AG09319 (cell line): ENCODE data around the gene COG3.
A peak's percentile ranks its signal among the peaks of the same experiment; 100 is the strongest.
"Not testable (repeated sequence)": the region's sequence is repeated elsewhere in the genome, so short reads cannot be mapped to it uniquely, and the experiment has no call there.

Experiments used
- DNase-seq: peaks from one replicate; pipeline ENCODE4 v3.0.0-alpha.2; 2010; ENCODE audit warnings: low read depth; ENCODE audit errors: extremely low read depth
- TF ChIP-seq, protein P1 (sequence below): IDR thresholded peaks from 2 replicates; pipeline ENCODE4 v1.5.1; 2011; ENCODE audit warnings: low read depth, mild to moderate bottlenecking, inconsistent platforms, low read length, moderate library complexity

Gene COG3, protein sequence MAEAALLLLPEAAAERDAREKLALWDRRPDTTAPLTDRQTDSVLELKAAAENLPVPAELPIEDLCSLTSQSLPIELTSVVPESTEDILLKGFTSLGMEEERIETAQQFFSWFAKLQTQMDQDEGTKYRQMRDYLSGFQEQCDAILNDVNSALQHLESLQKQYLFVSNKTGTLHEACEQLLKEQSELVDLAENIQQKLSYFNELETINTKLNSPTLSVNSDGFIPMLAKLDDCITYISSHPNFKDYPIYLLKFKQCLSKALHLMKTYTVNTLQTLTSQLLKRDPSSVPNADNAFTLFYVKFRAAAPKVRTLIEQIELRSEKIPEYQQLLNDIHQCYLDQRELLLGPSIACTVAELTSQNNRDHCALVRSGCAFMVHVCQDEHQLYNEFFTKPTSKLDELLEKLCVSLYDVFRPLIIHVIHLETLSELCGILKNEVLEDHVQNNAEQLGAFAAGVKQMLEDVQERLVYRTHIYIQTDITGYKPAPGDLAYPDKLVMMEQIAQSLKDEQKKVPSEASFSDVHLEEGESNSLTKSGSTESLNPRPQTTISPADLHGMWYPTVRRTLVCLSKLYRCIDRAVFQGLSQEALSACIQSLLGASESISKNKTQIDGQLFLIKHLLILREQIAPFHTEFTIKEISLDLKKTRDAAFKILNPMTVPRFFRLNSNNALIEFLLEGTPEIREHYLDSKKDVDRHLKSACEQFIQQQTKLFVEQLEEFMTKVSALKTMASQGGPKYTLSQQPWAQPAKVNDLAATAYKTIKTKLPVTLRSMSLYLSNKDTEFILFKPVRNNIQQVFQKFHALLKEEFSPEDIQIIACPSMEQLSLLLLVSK

DNA sequence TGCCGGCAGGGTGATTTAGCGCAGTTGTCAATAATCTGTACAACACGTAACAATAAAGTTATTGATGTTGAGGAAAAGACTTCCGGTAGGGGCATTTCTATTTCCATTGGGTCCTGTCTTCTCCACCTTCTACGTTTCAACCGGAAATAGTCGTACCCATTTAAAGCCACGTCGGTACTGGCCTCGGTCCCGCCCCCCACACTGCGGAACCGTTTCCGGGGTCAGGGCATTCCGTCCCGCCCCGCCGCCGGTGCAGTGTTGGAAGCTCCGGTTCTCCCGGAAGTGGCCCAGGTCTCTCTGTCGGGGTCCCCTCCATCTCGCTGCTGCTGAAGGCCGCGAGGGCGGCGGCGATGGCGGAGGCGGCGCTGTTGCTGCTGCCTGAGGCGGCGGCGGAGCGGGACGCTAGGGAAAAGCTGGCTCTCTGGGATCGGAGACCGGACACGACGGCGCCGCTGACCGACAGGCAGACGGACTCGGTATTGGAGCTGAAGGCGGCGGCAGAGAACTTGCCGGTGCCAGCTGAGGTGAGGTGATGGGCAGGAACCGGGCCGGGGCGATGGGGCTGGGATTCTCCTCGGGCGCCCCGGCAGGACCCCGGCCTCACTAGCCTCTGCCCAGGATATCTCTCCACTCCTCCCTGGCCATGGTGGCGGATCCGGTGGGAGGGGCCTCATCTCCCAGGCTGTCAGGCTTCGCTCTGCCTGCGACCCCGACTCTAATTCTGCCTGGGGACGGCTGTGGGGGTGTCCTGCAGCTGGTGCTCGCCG, at the start of gene COG3:
TSS of gene COG3 (plus strand) at position 253 of the 767 bp plus-strand sequence. CDS start at position 351, 98 bp downstream.
- TF ChIP-seq, protein P1, sequence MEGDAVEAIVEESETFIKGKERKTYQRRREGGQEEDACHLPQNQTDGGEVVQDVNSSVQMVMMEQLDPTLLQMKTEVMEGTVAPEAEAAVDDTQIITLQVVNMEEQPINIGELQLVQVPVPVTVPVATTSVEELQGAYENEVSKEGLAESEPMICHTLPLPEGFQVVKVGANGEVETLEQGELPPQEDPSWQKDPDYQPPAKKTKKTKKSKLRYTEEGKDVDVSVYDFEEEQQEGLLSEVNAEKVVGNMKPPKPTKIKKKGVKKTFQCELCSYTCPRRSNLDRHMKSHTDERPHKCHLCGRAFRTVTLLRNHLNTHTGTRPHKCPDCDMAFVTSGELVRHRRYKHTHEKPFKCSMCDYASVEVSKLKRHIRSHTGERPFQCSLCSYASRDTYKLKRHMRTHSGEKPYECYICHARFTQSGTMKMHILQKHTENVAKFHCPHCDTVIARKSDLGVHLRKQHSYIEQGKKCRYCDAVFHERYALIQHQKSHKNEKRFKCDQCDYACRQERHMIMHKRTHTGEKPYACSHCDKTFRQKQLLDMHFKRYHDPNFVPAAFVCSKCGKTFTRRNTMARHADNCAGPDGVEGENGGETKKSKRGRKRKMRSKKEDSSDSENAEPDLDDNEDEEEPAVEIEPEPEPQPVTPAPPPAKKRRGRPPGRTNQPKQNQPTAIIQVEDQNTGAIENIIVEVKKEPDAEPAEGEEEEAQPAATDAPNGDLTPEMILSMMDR: peak; percentile 35; the same call in 1 of the 2 replicates

DNA sequence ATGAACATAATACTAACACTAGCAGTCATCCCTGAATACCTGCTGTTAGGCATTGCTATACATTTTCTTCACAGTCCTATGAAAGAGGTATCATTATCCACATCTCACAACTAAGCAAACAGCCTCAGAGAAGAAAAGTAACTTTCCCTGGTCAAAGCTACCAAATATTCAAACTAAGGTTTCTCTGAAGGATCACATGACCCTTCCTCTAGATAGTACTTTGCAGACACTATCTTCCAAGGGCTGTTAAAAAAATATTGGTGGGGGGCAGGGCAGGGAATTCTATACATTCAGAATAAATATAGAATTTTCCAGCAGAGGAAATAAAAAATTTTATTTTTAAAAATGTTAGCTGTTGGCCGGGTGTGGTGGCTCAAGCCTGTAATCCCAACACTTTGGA, 49.6 kb upstream of the COG3 start:
- TF ChIP-seq, protein P1: no peak
- DNase-seq: no peak

More for the DNA sequence above, at the start of gene COG3:
- DNase-seq: peak; percentile 94

DNA sequence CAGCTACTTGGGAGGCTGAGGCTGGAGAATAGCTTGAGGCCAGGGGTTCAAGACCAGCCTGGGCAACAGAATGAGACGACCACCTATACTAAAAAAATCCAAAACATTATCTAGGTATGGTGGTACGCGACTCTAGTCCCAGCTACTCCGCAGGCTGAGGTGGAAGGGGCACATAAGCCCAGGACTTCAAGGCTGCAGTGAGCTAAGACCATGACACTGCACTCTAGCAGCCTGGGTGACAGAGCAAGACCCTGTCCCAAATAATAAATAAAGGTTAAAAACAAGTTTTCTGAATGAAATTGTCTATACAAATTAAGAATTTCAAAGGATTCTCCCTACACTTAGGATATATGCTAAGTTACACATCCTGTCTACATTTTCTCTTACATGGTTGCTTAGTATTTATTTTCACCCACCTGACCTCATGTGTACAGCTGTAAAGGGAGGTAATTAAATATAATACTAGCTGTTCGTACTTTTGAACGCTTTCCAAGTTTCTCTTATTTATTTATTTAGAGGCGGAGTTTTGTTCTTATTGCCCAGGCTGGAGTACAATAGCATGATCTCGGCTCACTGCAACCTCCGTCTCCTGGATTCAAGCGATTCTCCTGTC, 48.1 kb upstream of the COG3 start:
- TF ChIP-seq, protein P1: no peak
- no peak for DNase-seq

- peak; percentile 60 for DNase-seq
- TF ChIP-seq, protein P1: no peak
These were observed 46.8 kb upstream of the COG3 start, which contains the start of gene SLC25A30 for GRCh38 chr13:45417790-45418534. Gene SLC25A30, minus strand, starts transcription at chr13:45418373. Its CDS starts 6,948 bp downstream, at chr13:45411425.

- DNase-seq: not testable (repeated sequence)
These were observed 45.4 kb upstream of the COG3 start for GRCh38 chr13:45419389-45419788.

DNA sequence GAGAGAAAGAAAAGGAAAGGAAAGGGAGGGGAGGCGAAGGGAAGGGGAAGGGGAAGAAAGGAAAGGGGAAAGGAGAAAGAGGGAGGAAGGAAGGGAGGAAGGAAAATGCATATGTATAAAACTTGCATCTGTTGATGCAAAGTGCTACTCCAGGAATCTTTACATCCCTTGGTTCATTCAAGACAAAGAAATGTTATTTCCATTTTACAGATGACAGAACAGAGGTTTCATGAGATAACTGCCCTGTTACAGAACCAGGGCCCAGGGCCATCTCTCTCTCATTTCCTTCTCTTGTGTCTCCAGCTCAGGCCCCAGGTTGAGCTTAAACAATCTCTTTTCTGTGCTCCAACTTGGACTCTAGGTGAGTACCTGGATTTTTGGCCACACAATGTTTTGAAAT, 44.8 kb upstream of the COG3 start:
- TF ChIP-seq, protein P1: no peak
- no peak for DNase-seq
